H1 (cell line): ENCODE results near the gene RNF149. TPM values are rescaled to one million over a fixed set of nuclear protein-coding genes. Genes with fewer than 3 reads are reported as not detected.
A peak's percentile ranks its signal among the peaks of the same experiment; 100 is the strongest.

Experiments used
- CTCF ChIA-PET: fragments of 300-600 bp; sonication (Branson Sonifier 250); formaldehyde crosslinking; loops from one replicate; lab custom pipeline; 2021; ENCODE audit not compliant: partially characterized antibody; lab: Charles Lee
- POLR2A ChIA-PET: fragments of 300-600 bp; sonication (Branson Sonifier 250); formaldehyde crosslinking; loops from one replicate; lab custom pipeline; 2021; ENCODE audit warnings: inconsistent platforms; ENCODE audit not compliant: partially characterized antibody; lab: Charles Lee
- DNase-seq, 2 experiments: peaks; one replicate each; pipeline versions ENCODE4 v3.0.0 to v3.0.0-alpha.2; 2010 to 2022; ENCODE audit warnings: low spot score in 2 of 2, low read depth in 1 of 2, mixed read lengths in 1 of 2
- FAIRE-seq: peaks from 2 replicates; lab custom pipeline; 2011; peaks lifted over from hg19 to GRCh38; lab: Jason Lieb, UNC
- H2AFZ ChIP-seq: 2 replicates; pipeline ENCODE4 v1.8.1; 2012; ENCODE audit warnings: low read length, inconsistent platforms
- H2AK5ac ChIP-seq: 2 replicates; pipeline ENCODE4 v1.6.1; 2013; ENCODE audit warnings: low read depth, low read length
- H2BK120ac ChIP-seq: replicated peaks from 2 replicates; pipeline ENCODE3; 2013; ENCODE audit warnings: low read depth, low read length, inconsistent platforms
- H2BK12ac ChIP-seq: 2 replicates; pipeline ENCODE4 v1.6.1; 2013; ENCODE audit warnings: low read depth, low read length
- H2BK15ac ChIP-seq: 2 replicates; pipeline ENCODE4 v1.6.1; 2013; ENCODE audit warnings: low read length
- H2BK20ac ChIP-seq: 2 replicates; pipeline ENCODE4 v1.6.1; 2013; ENCODE audit warnings: low read length
- H2BK5ac ChIP-seq: 2 replicates; pipeline ENCODE4 v1.6.1; 2013; ENCODE audit warnings: low read depth, low read length
- H3K14ac ChIP-seq: 2 replicates; pipeline ENCODE4 v1.6.1; 2013; ENCODE audit warnings: inconsistent platforms; ENCODE audit not compliant: insufficient read length
- H3K18ac ChIP-seq: 2 replicates; pipeline ENCODE4 v1.6.1; 2013; ENCODE audit warnings: low read length; ENCODE audit errors: extremely low read depth
- H3K23ac ChIP-seq: 2 replicates; pipeline ENCODE4 v1.6.1; 2013; ENCODE audit warnings: inconsistent platforms; ENCODE audit not compliant: insufficient read length
- H3K23me2 ChIP-seq: 2 replicates; pipeline ENCODE4 v1.6.1; 2013; ENCODE audit warnings: low read depth, low read length
- H3K27ac ChIP-seq: 2 replicates; pipeline ENCODE4 v1.6.1; 2011; ENCODE audit warnings: low read depth, low read length, inconsistent platforms
- H3K27me3 ChIP-seq, 4 experiments: replicated peaks in 1 of 4; 1 replicate in 1 of 4; 2 replicates in 3 of 4; pipeline versions ENCODE4 v1.6.1 to v1.8.1; 2011 to 2013; ENCODE audit warnings: low read length in 3 of 4, mild to moderate bottlenecking in 3 of 4, inconsistent platforms in 2 of 4, mixed read lengths in 2 of 4, moderate library complexity in 1 of 4; ENCODE audit not compliant: control insufficient read depth in 3 of 4, insufficient read depth in 3 of 4; ENCODE audit errors: extremely low read depth in 1 of 4
- H3K36me3 ChIP-seq, 4 experiments: 2 replicates each; pipeline versions ENCODE4 v1.6.1 to v1.8.1; 2011 to 2013; ENCODE audit warnings: mild to moderate bottlenecking in 4 of 4, low read length in 3 of 4, moderate library complexity in 2 of 4, control low read depth in 1 of 4, inconsistent platforms in 1 of 4; ENCODE audit not compliant: insufficient read depth in 4 of 4, control insufficient read depth in 2 of 4
- H3K4ac ChIP-seq: replicated peaks from 2 replicates; pipeline ENCODE3; 2013; ENCODE audit warnings: low read length, low read depth, mixed read lengths, inconsistent platforms; ENCODE audit not compliant: insufficient read length
- H3K4me1 ChIP-seq, 4 experiments: replicated peaks in 1 of 4; 1 replicate in 1 of 4; 2 replicates in 3 of 4; pipeline versions ENCODE4 v1.6.1 to v1.8.1; 2011 to 2013; ENCODE audit warnings: low read length in 3 of 4, inconsistent platforms in 2 of 4, mixed read lengths in 1 of 4; ENCODE audit not compliant: insufficient read depth in 4 of 4, control insufficient read depth in 3 of 4
- H3K4me2 ChIP-seq, 2 experiments: 2 replicates each; pipeline versions ENCODE4 v1.6.1 to v1.8.1; 2011 to 2013; ENCODE audit warnings: low read depth in 2 of 2, low read length in 2 of 2, control low read depth in 1 of 2, inconsistent platforms in 1 of 2, mild to moderate bottlenecking in 1 of 2; ENCODE audit not compliant: insufficient read depth in 1 of 2
- H3K4me3 ChIP-seq, 4 experiments: fragments of 200-600, 300-600 bp in 1 of 4; sonication (generic), shearing (Covaris generic), sonication (Bioruptor Twin) in 1 of 4; 2 replicates each; pipeline versions ENCODE4 v1.5.1 to v1.8.1; 2011 to 2016; ENCODE audit warnings: low read length in 4 of 4, low read depth in 3 of 4, control low read depth in 2 of 4, inconsistent platforms in 2 of 4, mild to moderate bottlenecking in 2 of 4, mixed read lengths in 1 of 4, moderate library complexity in 1 of 4; ENCODE audit not compliant: insufficient read depth in 2 of 4; ENCODE audit errors: extremely low read depth in 1 of 4
- H3K56ac ChIP-seq: replicated peaks from 2 replicates; pipeline ENCODE3; 2013; ENCODE audit warnings: low read depth, mild to moderate bottlenecking, mixed read lengths, low read length, inconsistent platforms; ENCODE audit not compliant: insufficient read length
- H3K79me1 ChIP-seq: 2 replicates; pipeline ENCODE4 v1.6.1; 2013; ENCODE audit warnings: low read depth, low read length, control low read depth
- H3K79me2 ChIP-seq, 2 experiments: 2 replicates each; pipeline versions ENCODE4 v1.6.1 to v1.8.1; 2012 to 2013; ENCODE audit warnings: low read length in 2 of 2, mild to moderate bottlenecking in 2 of 2, inconsistent platforms in 1 of 2; ENCODE audit not compliant: insufficient read depth in 2 of 2, control insufficient read depth in 1 of 2
- H3K9ac ChIP-seq, 4 experiments: replicated peaks in 1 of 4; 1 replicate in 1 of 4; 2 replicates in 3 of 4; pipeline versions ENCODE4 v1.6.1 to v1.8.1; 2011 to 2013; ENCODE audit warnings: low read depth in 3 of 4, low read length in 3 of 4, control low read depth in 2 of 4, mild to moderate bottlenecking in 2 of 4, moderate library complexity in 2 of 4, inconsistent platforms in 1 of 4; ENCODE audit errors: extremely low read depth in 1 of 4
- H3K9me3 ChIP-seq, 2 experiments: 2 replicates each; pipeline versions ENCODE4 v1.6.1 to v1.8.1; 2012 to 2013; ENCODE audit warnings: mild to moderate bottlenecking in 2 of 2, moderate library complexity in 2 of 2, control low read depth in 1 of 2, inconsistent platforms in 1 of 2, low read depth in 1 of 2, low read length in 1 of 2, mixed read lengths in 1 of 2; ENCODE audit not compliant: insufficient read depth in 2 of 2
- H4K20me1 ChIP-seq, 2 experiments: replicated peaks in 1 of 2; 2 replicates each; pipeline versions ENCODE3 to v1.8.1; 2011 to 2013; ENCODE audit warnings: inconsistent platforms in 2 of 2, low read length in 2 of 2, mild to moderate bottlenecking in 1 of 2; ENCODE audit not compliant: insufficient read depth in 2 of 2, control insufficient read depth in 1 of 2
- H4K5ac ChIP-seq: 2 replicates; pipeline ENCODE4 v1.6.1; 2013; ENCODE audit warnings: low read length, low read depth, mixed read lengths, inconsistent platforms; ENCODE audit not compliant: insufficient read length
- H4K8ac ChIP-seq: 2 replicates; pipeline ENCODE4 v1.8.0; 2013; ENCODE audit warnings: mild to moderate bottlenecking, moderate library complexity, low read length, inconsistent platforms; ENCODE audit not compliant: insufficient read depth; ENCODE audit errors: extremely low read depth
- H4K91ac ChIP-seq: replicated peaks from 2 replicates; pipeline ENCODE3; 2013; ENCODE audit warnings: low read length, mixed read lengths, inconsistent platforms; ENCODE audit not compliant: insufficient read length
- E2F6 ChIP-seq: IDR thresholded peaks from 2 replicates; pipeline ENCODE4 v1.6.1; 2012; ENCODE audit warnings: inconsistent platforms
- HDAC2 ChIP-seq, 2 experiments: fragments of 300-600 bp in 1 of 2; sonication (generic) in 1 of 2; IDR thresholded peaks; 2 replicates each; pipeline ENCODE4 v1.6.1; 2011 to 2012; ENCODE audit warnings: low read depth in 2 of 2, low read length in 2 of 2, mild to moderate bottlenecking in 2 of 2, moderate library complexity in 2 of 2, borderline replicate concordance in 1 of 2, inconsistent platforms in 1 of 2
- PHF8 ChIP-seq: fragments of 200-600 bp; sonication (generic); conservative IDR thresholded peaks from 2 replicates; pipeline ENCODE4 v1.7.1; 2012; ENCODE audit warnings: low read depth, mild to moderate bottlenecking, inconsistent platforms, low read length, moderate library complexity
- RAD21 ChIP-seq, 2 experiments: IDR thresholded peaks in 1 of 2; conservative IDR thresholded peaks in 1 of 2; 2 replicates each; pipeline ENCODE4 v1.6.1; 2011; ENCODE audit warnings: low read depth in 2 of 2, low read length in 2 of 2, improper control_type of control experiment in 1 of 2, inconsistent platforms in 1 of 2, mild to moderate bottlenecking in 1 of 2, moderate library complexity in 1 of 2
- RNF2 ChIP-seq: fragments of 200-900, 300-1000 bp; sonication (generic); IDR thresholded peaks from 2 replicates; pipeline ENCODE4 v1.7.1; 2016; ENCODE audit warnings: borderline replicate concordance, low read depth, mild to moderate bottlenecking, antibody characterized with exemption, low read length; ENCODE audit not compliant: poor library complexity, severe bottlenecking; ENCODE audit errors: missing control alignments
- RXRA ChIP-seq: IDR thresholded peaks from 2 replicates; pipeline ENCODE4 v1.6.1; 2011; ENCODE audit warnings: low read depth, mild to moderate bottlenecking, low read length, moderate library complexity; ENCODE audit not compliant: insufficient read depth
- SIN3A ChIP-seq, 2 experiments: IDR thresholded peaks in 1 of 2; conservative IDR thresholded peaks in 1 of 2; 2 replicates each; pipeline ENCODE4 v1.6.1; 2011 to 2012; ENCODE audit warnings: low read length in 2 of 2, improper control_type of control experiment in 1 of 2, low read depth in 1 of 2, mild to moderate bottlenecking in 1 of 2
- SIRT6 ChIP-seq: IDR thresholded peaks from one replicate; pipeline ENCODE4 v1.7.1; 2012; ENCODE audit warnings: low read length, inconsistent platforms
- SP2 ChIP-seq: IDR thresholded peaks from 2 replicates; pipeline ENCODE4 v1.6.1; 2012; ENCODE audit warnings: mild to moderate bottlenecking, low read length, inconsistent platforms
- WGBS, 2 experiments: shearing (Covaris generic) in 1 of 2; methylation state at CpG; one replicate each; pipeline versions ENCODE4 v1.1.6 to v1.1.7; 2013 to 2015; ENCODE audit warnings: low lambda C conversion rate in 2 of 2, mixed read lengths in 2 of 2, inconsistent platforms in 1 of 2, low coverage in 1 of 2, missing lambda C conversion rate in 1 of 2; ENCODE audit not compliant: insufficient replicate concordance in 2 of 2, insufficient coverage in 1 of 2, insufficient read length in 1 of 2; ENCODE audit errors: extremely low coverage in 1 of 2, missing lambda C conversion rate in 1 of 2; 5-methylcytosine and 5-hydroxymethylcytosine counted together
- polyA plus RNA-seq, 7 experiments: library from polyadenylated mRNA; depleted of rRNA in 3 of 7; stranded (reverse) in 5 of 7; unstranded in 2 of 7; fragments of >200 nt in 5 of 7; fragments of 200-250 nt in 2 of 7; gene quantifications; 1 replicate in 5 of 7; 2 replicates in 1 of 7; 4 replicates in 1 of 7; pipeline versions ENCODE4 v1.2.1 to v1.2.3, GENCODE V29; 2011 to 2013; ENCODE audit warnings: missing spikeins in 2 of 7, mixed read lengths in 2 of 7
- total RNA-seq: library from RNA; stranded (reverse); fragmentation: NEBNext Ultra II Directional; extraction: Animal tissue kit (Norgen Biotek cat#: 25700); gene quantifications from 2 replicates; pipeline ENCODE4 v1.2.1, GENCODE V29; 2021

RNF149 gene
- total and polyA plus RNA-seq, 2 of the 8 experiments (the other 6 are each of a cell fraction or from before 2014, with no cell fraction given), result 16.6 to 28.2 TPM

- H4K20me1 ChIP-seq, result peaks cover 18% of the 10 kb centered on the region in 2 experiments
- TF ChIP-seq PHF8 (no peak), SP2 (no peak), HDAC2 (IDR thresholded peaks at IDR 0.05; ENCODE audit: borderline replicate concordance in 1 of 2, low read depth in 2 of 2, low read length in 2 of 2) (0 out of 4 replicates have a peak, but pooled peaks of 1 of the 2 experiments have one; percentile 64), RNF2 (peak; percentile 30), E2F6 (peak; percentile 87), SIN3A (conservative IDR thresholded peaks at IDR 0.05 in 1 of 2, IDR thresholded peaks at IDR 0.05 in 1 of 2; ENCODE audit: low read depth in 1 of 2, low read length in 2 of 2) (no peak), RAD21 (IDR thresholded peaks at IDR 0.05 in 1 of 2, conservative IDR thresholded peaks at IDR 0.05 in 1 of 2; ENCODE audit: low read depth in 2 of 2, low read length in 2 of 2) (no peak), RXRA (no peak), SIRT6 (no peak)
These were observed 510 bp downstream of the RNF149 start for GRCh38 chr2:101307950-101308431.

More at GRCh38 chr2:101307950-101308431, 510 bp downstream of the RNF149 start:
- no peak overlapping the region for H4K5ac ChIP-seq
- H4K8ac ChIP-seq, result peak overlapping the region; percentile 94
- peaks cover 0 to 5% (median 0%) of the 10 kb centered on the region in 4 experiments; a peak in 1 of 8 replicates for H3K36me3 ChIP-seq
- WGBS, 2 experiments, result 5% methylated on average over 49 of the region's 57 CpGs; no CpG with 5 or more reads in 1 of the 2 experiments
- no peaks in the 10 kb centered on the region for H3K9me3 ChIP-seq
- H3K27ac ChIP-seq, result no peak overlapping the region
- H3K4me3 ChIP-seq, result peak overlapping the region; percentile 56 to 80 (median 72)
- H2BK20ac ChIP-seq, result no peak overlapping the region
- H3K56ac ChIP-seq, result peak overlapping the region; percentile 9
- POLR2A ChIA-PET, result interaction anchor here (0.9 to 1.0 kb wide), 4 partner anchors 20 to 55 kb away, joined by 3 to 5 read pairs (median 4); partner anchors contain the start of gene CNOT11
- H3K23ac ChIP-seq, result no peak overlapping the region
- peaks cover 12% of the 10 kb centered on the region; the same call in 1 of the 2 replicates for H3K23me2 ChIP-seq
- H3K79me1 ChIP-seq, result peaks cover 4% of the 10 kb centered on the region; the same call in 1 of the 2 replicates
- H3K4me1 ChIP-seq, result peaks cover 3 to 14% (median 5%) of the 10 kb centered on the region in 4 experiments
- no peak overlapping the region for H2BK120ac ChIP-seq
- no peak overlapping the region for H3K14ac ChIP-seq
- FAIRE-seq (no peak), DNase-seq (peak in 1 of 2 experiments; percentile 63)
- H3K4me2 ChIP-seq, result peak overlapping the region; percentile 81 to 98
- peak overlapping the region; percentile 49; the same call in 1 of the 2 replicates for H2BK5ac ChIP-seq
- H3K9ac ChIP-seq, result peak overlapping the region; percentile 41 to 62 (median 60); a peak in 6 of 7 replicates
- peaks cover 0 to 49% of the 10 kb centered on the region in 2 experiments; a peak in 2 of 4 replicates for H3K79me2 ChIP-seq
- H2AK5ac ChIP-seq, result no peak overlapping the region
- no peak overlapping the region for H2BK15ac ChIP-seq
- peak overlapping the region; percentile 2; the same call in 1 of the 2 replicates for H2AFZ ChIP-seq
- peaks cover 0 to 9% (median 0%) of the 10 kb centered on the region in 4 experiments; a peak in 3 of 7 replicates for H3K27me3 ChIP-seq
- CTCF ChIA-PET, result no interaction called here
- peak overlapping the region; percentile 90 for H3K18ac ChIP-seq
- peak overlapping the region; percentile 90 for H4K91ac ChIP-seq
- peak overlapping the region; percentile 88 for H3K4ac ChIP-seq
- no peak overlapping the region for H2BK12ac ChIP-seq
